ENCODE results near the gene CERK. TPM values are rescaled to one million over a fixed set of nuclear protein-coding genes. Genes with fewer than 3 reads are reported as not detected.
"Not testable (repeated sequence)": the region's sequence is repeated elsewhere in the genome, so short reads cannot be mapped to it uniquely, and the experiment has no call there.

The CERK gene
- polyA plus RNA-seq (ENCODE audit: insufficient read length in 10 of 10) = 10 to 100 TPM; 16.0 to 31.2 (median 22.0) TPM
- long read RNA-seq, donor 1, full-length matches to known transcripts = 4 of 4 reads
- long read RNA-seq, donor 1, partial matches to known transcripts = 0 of 4 reads
- long read RNA-seq, donor 1, other reads (novel, unspliced or antisense) = 0 of 4 reads
- long read RNA-seq, donor 2, full-length matches to known transcripts = 5 of 5 reads
- long read RNA-seq, donor 2, partial matches to known transcripts = 0 of 5 reads
- long read RNA-seq, donor 2, other reads (novel, unspliced or antisense) = 0 of 5 reads
- long read RNA-seq, donor 3 = 0 reads
- long read RNA-seq, donor 4, full-length matches to known transcripts = 3 of 3 reads
- long read RNA-seq, donor 4, partial matches to known transcripts = 0 of 3 reads
- long read RNA-seq, donor 4, other reads (novel, unspliced or antisense) = 0 of 3 reads
- long read RNA-seq, donor 5, full-length matches to known transcripts = 2 of 2 reads
- long read RNA-seq, donor 5, partial matches to known transcripts = 0 of 2 reads
- long read RNA-seq, donor 5, other reads (novel, unspliced or antisense) = 0 of 2 reads
- long read RNA-seq, donor 6, full-length matches to known transcripts = 12 of 12 reads
- long read RNA-seq, donor 6, partial matches to known transcripts = 0 of 12 reads
- long read RNA-seq, donor 6, other reads (novel, unspliced or antisense) = 0 of 12 reads
- long read RNA-seq, donor 7, full-length matches to known transcripts = 6 of 6 reads
- long read RNA-seq, donor 7, partial matches to known transcripts = 0 of 6 reads
- long read RNA-seq, donor 7, other reads (novel, unspliced or antisense) = 0 of 6 reads
- long read RNA-seq, donor 8, full-length matches to known transcripts = 5 of 5 reads
- long read RNA-seq, donor 8, partial matches to known transcripts = 0 of 5 reads
- long read RNA-seq, donor 8, other reads (novel, unspliced or antisense) = 0 of 5 reads
- long read RNA-seq, donor 9, full-length matches to known transcripts = 1 of 1 reads
- long read RNA-seq, donor 9, partial matches to known transcripts = 0 of 1 reads
- long read RNA-seq, donor 9, other reads (novel, unspliced or antisense) = 0 of 1 reads

- peak; percentile 74 to 95 (median 90) for DNase-seq
These were observed at the start of gene CERK for GRCh38 chr22:46737976-46738646. Gene CERK, minus strand, starts transcription at chr22:46738252. Its CDS starts 104 bp downstream, at chr22:46738148.

GRCh38 chr22:46783721-46784120 is 45.7 kb upstream of the CERK start:
- no peak for DNase-seq

GRCh38 chr22:46782200-46782599 is 44.1 kb upstream of the CERK start:
- DNase-seq = not testable (repeated sequence)

GRCh38 chr22:46781291-46781690 is 43.2 kb upstream of the CERK start:
- no peak for DNase-seq

DNA sequence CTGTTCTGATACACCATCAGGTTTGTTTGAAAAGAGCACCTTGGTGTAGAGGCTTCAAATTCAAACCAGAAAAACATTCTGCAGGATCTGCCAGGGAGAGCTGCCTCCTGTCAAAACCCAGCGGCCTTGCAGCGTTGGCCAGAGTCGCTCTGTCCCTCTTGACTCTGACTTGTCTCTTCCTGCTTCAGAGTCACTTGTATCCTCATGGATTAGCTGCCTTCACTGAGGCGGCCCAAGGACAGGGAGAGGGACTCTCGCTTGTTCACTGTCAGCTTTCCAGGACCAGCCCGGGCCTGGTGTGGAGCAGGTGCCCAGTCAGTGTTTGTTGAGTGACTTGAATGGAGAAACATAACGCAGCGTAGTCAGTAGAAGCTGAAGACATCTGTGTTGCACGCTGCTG is 42.4 kb upstream of the CERK start:
- no peak for DNase-seq

- no peak for DNase-seq
These were observed 41.6 kb upstream of the CERK start for GRCh38 chr22:46779651-46780050.

DNA sequence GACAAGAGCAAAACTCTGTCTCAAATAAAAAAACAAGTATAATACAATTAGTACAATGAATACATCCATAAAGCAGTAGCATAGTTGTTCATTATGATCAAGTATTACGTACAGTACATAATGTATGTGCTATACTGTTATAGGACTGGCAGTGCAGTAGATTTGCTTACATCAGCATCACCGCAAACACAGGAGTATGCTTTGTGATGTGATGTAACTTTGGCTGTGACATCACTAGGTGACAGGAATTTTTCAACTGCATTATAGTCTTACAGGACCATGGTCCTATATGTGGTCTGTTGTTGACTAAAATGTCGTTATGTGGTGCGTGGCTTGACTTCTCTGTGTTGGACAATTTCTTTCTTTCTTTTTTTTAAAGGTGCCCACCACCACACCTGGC is 41.0 kb upstream of the CERK start:
- no peak for DNase-seq

- DNase-seq = no peak
These were observed 39.5 kb upstream of the CERK start for GRCh38 chr22:46777609-46777970.

GRCh38 chr22:46776876-46777608 is 39.0 kb upstream of the CERK start:
- DNase-seq = no peak

DNA sequence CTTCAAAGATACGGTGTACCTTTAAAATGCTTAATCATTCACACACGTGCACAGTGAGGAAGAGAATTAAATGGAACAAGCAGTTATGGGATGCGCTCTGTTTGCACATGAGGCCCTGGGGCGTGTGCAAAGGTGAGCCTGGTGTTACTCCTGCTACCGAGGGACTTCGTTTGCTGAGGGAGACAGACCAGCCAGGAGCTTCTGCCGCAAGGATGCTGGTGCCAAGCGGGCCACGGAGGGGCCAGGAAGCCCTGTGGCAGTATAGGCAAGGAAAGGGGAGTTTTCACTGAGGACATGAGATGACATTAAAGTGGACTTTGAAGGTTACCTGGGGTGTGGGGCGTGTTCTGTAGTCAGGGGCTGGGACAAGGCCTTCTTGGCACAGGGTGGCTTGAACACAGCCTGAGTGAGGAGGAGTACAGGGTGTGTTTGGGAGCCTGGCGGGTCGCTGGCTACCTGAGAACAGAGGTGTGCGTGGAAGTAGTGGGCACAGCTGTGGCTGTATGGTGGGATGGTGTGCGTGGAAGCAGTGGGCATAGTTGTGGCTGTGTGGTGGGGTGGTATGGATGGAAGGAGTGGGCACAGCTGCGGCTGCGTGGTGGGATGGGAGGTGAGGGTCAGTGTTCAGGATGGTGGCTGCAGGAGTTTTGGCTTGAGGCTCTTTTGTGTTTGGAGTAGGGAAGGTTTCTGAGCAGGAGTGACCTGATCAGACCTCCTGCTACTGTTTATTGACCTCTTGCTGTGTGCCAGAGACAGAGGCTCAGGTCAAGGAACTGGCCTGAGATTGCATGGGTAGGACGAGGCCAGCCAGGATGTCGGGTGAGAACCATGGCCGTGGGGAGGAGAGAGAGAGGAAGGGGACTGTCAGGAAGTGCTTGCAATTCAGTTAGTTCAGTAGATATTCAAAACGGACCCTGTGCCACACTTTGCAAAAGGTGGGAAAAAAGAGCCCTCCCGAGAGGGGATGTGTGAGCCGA is 38.1 kb upstream of the CERK start:
- no peak for DNase-seq

DNA sequence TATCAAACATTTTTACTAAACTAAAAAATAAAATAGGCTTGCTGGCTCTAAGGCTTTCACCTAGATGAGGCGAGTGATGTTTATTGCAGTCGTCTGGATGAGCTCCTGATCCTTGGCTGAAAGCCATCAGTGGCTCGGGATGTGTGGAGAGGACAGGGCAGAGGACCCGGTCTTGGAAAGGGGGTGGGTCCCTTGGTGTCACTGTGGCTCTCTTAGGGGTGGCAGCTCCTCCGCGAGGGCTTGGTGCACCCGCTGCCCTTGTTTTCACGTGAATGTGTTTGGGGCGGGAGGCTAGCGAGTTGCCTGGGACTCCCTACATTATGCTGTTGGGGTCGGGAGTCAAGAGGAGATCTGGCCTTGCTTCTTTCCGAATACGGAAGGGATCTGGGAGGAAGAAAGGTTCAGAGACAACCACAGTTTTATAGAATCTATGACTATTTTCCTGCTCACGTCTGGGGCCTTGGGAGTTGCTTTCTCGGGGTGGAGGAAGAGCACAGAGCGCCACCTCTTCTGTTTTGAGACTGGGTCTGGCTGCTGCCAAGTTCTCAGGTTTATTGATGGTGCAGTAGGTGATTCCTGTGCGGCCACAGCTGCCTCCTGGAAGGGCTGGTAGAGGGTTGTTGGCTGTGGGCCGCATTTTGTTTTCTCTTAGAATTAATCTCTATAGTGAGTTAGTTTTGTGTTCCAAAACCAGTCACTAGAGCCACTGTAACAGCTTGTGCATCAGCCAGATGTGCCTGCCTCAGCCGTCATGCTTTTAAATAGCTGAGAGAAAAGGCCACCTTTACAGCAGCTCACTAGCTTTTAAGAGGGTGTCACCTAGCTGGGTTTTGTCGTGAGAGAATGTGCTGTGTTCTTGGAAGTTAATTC is 37.2 kb upstream of the CERK start:
- no peak for DNase-seq

DNA sequence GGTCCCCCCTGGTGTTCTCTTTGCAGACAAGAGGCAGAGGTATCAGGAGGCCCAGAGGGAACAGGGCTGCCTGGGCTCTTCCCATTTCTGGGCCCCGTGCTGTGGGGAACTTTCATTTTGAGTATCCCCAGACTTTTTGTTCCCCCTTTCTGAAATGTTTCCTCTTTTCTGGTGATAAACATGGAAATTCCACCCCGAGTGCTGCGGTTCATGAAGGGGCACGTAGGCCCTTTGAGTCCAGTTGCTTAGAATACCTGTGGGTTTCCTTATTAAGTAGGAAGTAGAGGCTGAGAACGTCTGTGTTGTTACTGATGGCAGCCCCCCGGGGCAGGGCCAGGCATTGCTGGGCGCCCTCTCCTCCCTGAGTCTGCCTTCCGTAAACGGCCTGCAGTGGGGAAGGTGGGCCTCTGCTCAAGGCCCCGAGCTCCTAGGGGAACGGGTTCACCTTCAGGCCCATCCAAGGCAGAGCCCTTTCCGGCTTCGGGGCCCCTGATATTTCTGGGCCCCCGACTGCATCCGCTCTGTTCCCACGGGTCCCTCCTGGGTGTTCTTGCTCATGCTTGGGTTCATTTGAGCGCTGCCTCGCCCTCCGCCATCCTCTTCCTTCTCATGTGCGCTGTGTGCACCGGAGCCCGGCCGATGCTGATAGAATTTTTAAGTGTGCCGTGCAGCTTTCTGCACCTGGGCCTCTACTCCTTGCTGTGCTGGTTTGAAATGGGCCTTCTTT is 36.4 kb upstream of the CERK start:
- peak in 1 of 3 donors; percentile 53 for DNase-seq

DNA sequence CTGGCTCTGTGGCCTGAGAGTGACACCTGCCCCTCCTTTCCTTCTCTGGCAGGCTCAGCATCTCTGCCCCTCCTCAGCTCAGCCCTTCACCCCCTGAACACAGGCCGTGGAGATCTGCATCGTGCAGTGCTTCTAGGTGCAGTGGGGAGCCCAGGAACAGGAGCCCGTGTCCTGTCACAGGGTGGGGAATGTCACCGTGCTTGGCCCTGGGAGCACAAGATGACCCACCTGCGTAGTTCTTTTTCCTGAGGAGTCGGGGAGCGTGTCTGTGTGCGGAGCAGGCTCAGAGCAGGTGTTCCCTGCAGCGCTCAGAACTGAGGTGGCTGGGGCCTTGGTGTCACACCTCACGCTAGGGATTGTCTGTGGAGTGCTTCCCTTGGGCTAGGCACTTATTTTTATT is 35.0 kb upstream of the CERK start:
- DNase-seq = no peak

- no peak for DNase-seq
These were observed 32.7 kb upstream of the CERK start for GRCh38 chr22:46770726-46771125.

DNA sequence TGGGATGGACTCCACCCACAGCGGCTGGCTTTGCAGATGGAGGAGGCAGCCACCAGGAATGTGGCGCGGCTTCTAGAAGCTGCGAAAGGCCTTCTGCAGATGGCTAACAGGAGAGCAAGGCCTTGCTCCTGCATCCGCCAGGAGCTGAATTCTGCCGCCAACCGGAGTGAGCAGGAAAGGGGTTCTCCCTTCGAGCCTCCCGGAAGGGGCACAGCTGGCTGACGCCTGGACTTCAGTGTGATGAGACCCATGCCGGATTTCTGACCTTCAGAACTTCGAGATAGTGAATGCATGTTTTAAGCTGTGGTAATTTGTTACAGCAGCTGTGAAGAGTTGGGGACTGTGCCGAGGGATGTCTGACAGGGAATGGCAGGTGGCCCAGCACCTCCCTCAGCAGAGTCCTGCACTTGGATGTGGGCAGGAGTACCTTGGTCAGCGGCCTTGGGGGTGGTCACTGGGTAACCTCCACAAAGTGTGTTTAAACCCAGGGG is 32.1 kb upstream of the CERK start:
- DNase-seq = peak in 1 of 3 donors; percentile 50

GRCh38 chr22:46769706-46770105 is 31.7 kb upstream of the CERK start:
- no peak for DNase-seq

GRCh38 chr22:46769191-46769675 is 31.2 kb upstream of the CERK start:
- DNase-seq = peak in 1 of 3 donors; percentile 53
